ENCODE measurements around the gene KLHL13. TPM values are rescaled to one million over a fixed set of nuclear protein-coding genes. Genes with fewer than 3 reads are reported as not detected.

The KLHL13 gene
- total RNA-seq, 1 donor from 2014 or later = 6.0 TPM

- no peak for DNase-seq (ENCODE audit: missing footprints)
- intact Hi-C loops (cut with DNase I) = no loop called here
- ATAC-seq = no peak
These were observed 8.3 kb downstream of the KLHL13 start for GRCh38 chrX:118108304-118108703.

- ATAC-seq = no peak
- no peak for DNase-seq (ENCODE audit: missing footprints)
- intact Hi-C loops (cut with DNase I) = no loop called here
These were observed 16.5 kb downstream of the KLHL13 start for GRCh38 chrX:118100091-118100490.

GRCh38 chrX:118088084-118088483 lies 28.5 kb downstream of the KLHL13 start:
- ATAC-seq = no peak
- intact Hi-C loops (cut with DNase I) = no loop called here
- no peak for DNase-seq (ENCODE audit: missing footprints)

- DNase-seq (ENCODE audit: missing footprints) = no peak
- no peak for ATAC-seq
- intact Hi-C loops (cut with DNase I) = no loop called here
These were observed 42.4 kb downstream of the KLHL13 start for GRCh38 chrX:118074196-118074595.

GRCh38 chrX:118066867-118067515 lies 49.6 kb downstream of the KLHL13 start:
- intact Hi-C loops (cut with DNase I) = no loop called here
- ATAC-seq (no peak), DNase-seq (ENCODE audit: missing footprints) (no peak)

GRCh38 chrX:118062817-118063615 lies 53.6 kb downstream of the KLHL13 start:
- no peak for DNase-seq (ENCODE audit: missing footprints)

GRCh38 chrX:118062048-118062789 lies 54.4 kb downstream of the KLHL13 start:
- ATAC-seq (no peak), DNase-seq (ENCODE audit: missing footprints) (no peak)
- intact Hi-C loops (cut with DNase I) = no loop called here

More at GRCh38 chrX:118062817-118063615, 53.6 kb downstream of the KLHL13 start:
- no peak for ATAC-seq
- intact Hi-C loops (cut with DNase I) = no loop called here

- no peak for DNase-seq (ENCODE audit: missing footprints)
- intact Hi-C loops (cut with DNase I) = no loop called here
- ATAC-seq = no peak
These were observed 57.7 kb downstream of the KLHL13 start for GRCh38 chrX:118058924-118059323.

- intact Hi-C loops (cut with DNase I) = no loop called here
- DNase-seq (ENCODE audit: missing footprints) (no peak), ATAC-seq (no peak)
These were observed 59.7 kb downstream of the KLHL13 start for GRCh38 chrX:118056870-118057269.

GRCh38 chrX:118049713-118050112 lies 66.9 kb downstream of the KLHL13 start:
- intact Hi-C loops (cut with DNase I) = no loop called here
- no peak for ATAC-seq
- DNase-seq (ENCODE audit: missing footprints) = no peak

- intact Hi-C loops (cut with DNase I) = no loop called here
- no peak for DNase-seq (ENCODE audit: missing footprints)
These were observed 69.0 kb downstream of the KLHL13 start for GRCh38 chrX:118047446-118048186.

GRCh38 chrX:118039591-118039990 lies 77.0 kb downstream of the KLHL13 start:
- intact Hi-C loops (cut with DNase I) = no loop called here
- DNase-seq (ENCODE audit: missing footprints) = no peak
- no peak for ATAC-seq

More at GRCh38 chrX:118047446-118048186, 69.0 kb downstream of the KLHL13 start:
- no peak for ATAC-seq

- intact Hi-C loops (cut with DNase I) = no loop called here
- no peak for DNase-seq (ENCODE audit: missing footprints)
- ATAC-seq = no peak
These were observed 77.8 kb downstream of the KLHL13 start for GRCh38 chrX:118038614-118039365.

- intact Hi-C loops (cut with DNase I) = no loop called here
- ATAC-seq (no peak), DNase-seq (ENCODE audit: missing footprints) (no peak)
These were observed 90.0 kb downstream of the KLHL13 start for GRCh38 chrX:118026631-118027030.

- ATAC-seq (no peak), DNase-seq (ENCODE audit: missing footprints) (no peak)
- intact Hi-C loops (cut with DNase I) = no loop called here
These were observed 91.4 kb downstream of the KLHL13 start for GRCh38 chrX:118025226-118025625.

GRCh38 chrX:118024482-118024881 lies 92.1 kb downstream of the KLHL13 start:
- DNase-seq (ENCODE audit: missing footprints) (no peak), ATAC-seq (no peak)
- intact Hi-C loops (cut with DNase I) = no loop called here

- DNase-seq (ENCODE audit: missing footprints) (no peak), ATAC-seq (no peak)
- intact Hi-C loops (cut with DNase I) = no loop called here
These were observed 93.9 kb downstream of the KLHL13 start for GRCh38 chrX:118022753-118023152.

GRCh38 chrX:118016422-118016821 lies 100.2 kb downstream of the KLHL13 start:
- intact Hi-C loops (cut with DNase I) = no loop called here
- DNase-seq (ENCODE audit: missing footprints) (no peak), ATAC-seq (no peak)

Data from Right ventricle myocardium inferior (tissue), 1 donor.